ENCODE measurements around the gene ATE1. TPM values are rescaled to one million over a fixed set of nuclear protein-coding genes. Genes with fewer than 3 reads are reported as not detected.

The ATE1 gene
- total RNA-seq, 1 donor from 2014 or later, result 22.6 TPM

DNA sequence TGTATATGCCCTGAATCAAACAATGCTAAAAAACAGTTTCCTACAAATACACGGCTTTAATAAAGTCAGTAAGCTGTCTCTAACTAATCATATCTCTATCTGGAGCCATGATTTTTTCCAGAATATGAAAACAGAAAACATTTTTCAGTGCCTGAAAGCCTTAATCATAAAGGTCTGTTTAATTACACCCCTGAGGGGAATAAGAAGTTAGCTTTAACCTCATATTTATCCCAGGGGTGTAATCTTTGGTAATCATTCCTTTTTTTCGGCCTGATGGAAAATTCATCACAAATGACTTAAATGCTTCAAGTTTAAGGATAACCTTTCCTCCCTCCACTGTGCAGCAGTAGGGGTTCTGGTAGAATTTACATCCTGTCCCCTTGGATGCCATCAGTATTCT is 124.2 kb downstream of the ATE1 start:
- H2AFZ ChIP-seq (ENCODE audit: low read depth, low read length), result no peak overlapping the region
- no peak overlapping the region for H3K9ac ChIP-seq (ENCODE audit: low read length)
- DNase-seq (ENCODE audit: low read depth), result no peak
- H3K4me3 ChIP-seq (ENCODE audit: insufficient read depth, low read depth, low read length), result no peak overlapping the region
- no peak overlapping the region for H3K27ac ChIP-seq (ENCODE audit: low read depth, low read length)
- H3K36me3 ChIP-seq (ENCODE audit: insufficient read depth, low read length), result no peaks in the 10 kb centered on the region
- no peak overlapping the region for H3K27ac Mint-ChIP-seq (ENCODE audit: unreplicated experiment)
- no peaks in the 10 kb centered on the region for H3K4me1 Mint-ChIP-seq (ENCODE audit: low read depth, unreplicated experiment)
- no peaks in the 10 kb centered on the region for H3K27me3 ChIP-seq (ENCODE audit: insufficient read depth, low read length)
- H3K9me3 Mint-ChIP-seq (ENCODE audit: unreplicated experiment), result no peaks in the 10 kb centered on the region
- H3K27me3 Mint-ChIP-seq (ENCODE audit: low read depth, unreplicated experiment), result no peaks in the 10 kb centered on the region
- no peak overlapping the region for H3K4me3 Mint-ChIP-seq (ENCODE audit: unreplicated experiment)
- H3K79me2 ChIP-seq (ENCODE audit: insufficient read depth, low read length), result no peaks in the 10 kb centered on the region
- no peaks in the 10 kb centered on the region for H3K36me3 Mint-ChIP-seq (ENCODE audit: low read depth, unreplicated experiment)
- no peaks in the 10 kb centered on the region for H4K20me1 ChIP-seq (ENCODE audit: insufficient read depth, low read length)
- H3K4me1 ChIP-seq (ENCODE audit: insufficient read depth, low read length), result no peaks in the 10 kb centered on the region
- FAIRE-seq, result no peak
- H3K9me3 ChIP-seq (ENCODE audit: insufficient read depth, low read depth, low read length), result no peaks in the 10 kb centered on the region
- H3K4me2 ChIP-seq (ENCODE audit: low read length), result no peak overlapping the region
- TF ChIP-seq, protein P1, sequence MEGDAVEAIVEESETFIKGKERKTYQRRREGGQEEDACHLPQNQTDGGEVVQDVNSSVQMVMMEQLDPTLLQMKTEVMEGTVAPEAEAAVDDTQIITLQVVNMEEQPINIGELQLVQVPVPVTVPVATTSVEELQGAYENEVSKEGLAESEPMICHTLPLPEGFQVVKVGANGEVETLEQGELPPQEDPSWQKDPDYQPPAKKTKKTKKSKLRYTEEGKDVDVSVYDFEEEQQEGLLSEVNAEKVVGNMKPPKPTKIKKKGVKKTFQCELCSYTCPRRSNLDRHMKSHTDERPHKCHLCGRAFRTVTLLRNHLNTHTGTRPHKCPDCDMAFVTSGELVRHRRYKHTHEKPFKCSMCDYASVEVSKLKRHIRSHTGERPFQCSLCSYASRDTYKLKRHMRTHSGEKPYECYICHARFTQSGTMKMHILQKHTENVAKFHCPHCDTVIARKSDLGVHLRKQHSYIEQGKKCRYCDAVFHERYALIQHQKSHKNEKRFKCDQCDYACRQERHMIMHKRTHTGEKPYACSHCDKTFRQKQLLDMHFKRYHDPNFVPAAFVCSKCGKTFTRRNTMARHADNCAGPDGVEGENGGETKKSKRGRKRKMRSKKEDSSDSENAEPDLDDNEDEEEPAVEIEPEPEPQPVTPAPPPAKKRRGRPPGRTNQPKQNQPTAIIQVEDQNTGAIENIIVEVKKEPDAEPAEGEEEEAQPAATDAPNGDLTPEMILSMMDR (IDR thresholded peaks at IDR 0.05; ENCODE audit: insufficient read depth, low read depth, low read length), result no peak
- TF ChIP-seq EZH2 (IDR thresholded peaks at IDR 0.05; ENCODE audit: insufficient read depth, low read length), result no peak

DNA sequence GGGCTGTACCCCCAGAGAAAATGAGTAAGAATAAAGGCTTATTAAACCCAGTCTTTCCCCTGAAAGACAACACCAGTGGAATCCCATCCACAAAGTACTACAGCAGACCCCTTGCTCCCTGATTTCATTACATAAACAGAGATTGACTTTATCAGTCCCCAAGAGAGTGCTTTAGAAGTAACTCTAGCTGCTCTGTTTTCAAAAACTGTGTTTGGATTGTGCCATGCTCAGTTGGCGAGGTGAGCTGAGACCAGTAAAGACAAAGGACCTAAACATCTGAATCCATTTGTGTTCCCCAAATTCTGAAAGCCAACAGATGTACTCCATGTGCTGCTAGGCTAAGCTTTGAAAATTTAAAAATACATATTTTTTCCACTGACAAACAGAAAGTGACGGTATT is 127.0 kb downstream of the ATE1 start:
- no peaks in the 10 kb centered on the region for H3K79me2 ChIP-seq (ENCODE audit: insufficient read depth, low read length)
- Mint-ChIP-seq H3K9me3 (ENCODE audit: unreplicated experiment) (no peaks in the 10 kb centered on the region), H3K4me3 (ENCODE audit: unreplicated experiment) (no peak overlapping the region), H3K27ac (ENCODE audit: unreplicated experiment) (no peak overlapping the region), H3K27me3 (ENCODE audit: low read depth, unreplicated experiment) (no peaks in the 10 kb centered on the region), H3K36me3 (ENCODE audit: low read depth, unreplicated experiment) (peaks cover 2% of the 10 kb centered on the region), H3K4me1 (ENCODE audit: low read depth, unreplicated experiment) (peaks cover 7% of the 10 kb centered on the region)
- DNase-seq (ENCODE audit: low read depth) (no peak), FAIRE-seq (no peak)
- TF ChIP-seq EZH2 (IDR thresholded peaks at IDR 0.05; ENCODE audit: insufficient read depth, low read length), result no peak
- TF ChIP-seq, protein P1 (IDR thresholded peaks at IDR 0.05; ENCODE audit: insufficient read depth, low read depth, low read length), result no peak
- no peaks in the 10 kb centered on the region for H3K36me3 ChIP-seq (ENCODE audit: insufficient read depth, low read length)
- no peaks in the 10 kb centered on the region for H3K27me3 ChIP-seq (ENCODE audit: insufficient read depth, low read length)
- no peak overlapping the region for H3K27ac ChIP-seq (ENCODE audit: low read depth, low read length)
- H3K9me3 ChIP-seq (ENCODE audit: insufficient read depth, low read depth, low read length), result no peaks in the 10 kb centered on the region
- H4K20me1 ChIP-seq (ENCODE audit: insufficient read depth, low read length), result no peaks in the 10 kb centered on the region
- H2AFZ ChIP-seq (ENCODE audit: low read depth, low read length), result no peak overlapping the region
- H3K4me2 ChIP-seq (ENCODE audit: low read length), result no peak overlapping the region
- no peaks in the 10 kb centered on the region for H3K4me1 ChIP-seq (ENCODE audit: insufficient read depth, low read length)
- no peak overlapping the region for H3K9ac ChIP-seq (ENCODE audit: low read length)
- H3K4me3 ChIP-seq (ENCODE audit: insufficient read depth, low read depth, low read length), result no peak overlapping the region

DNA sequence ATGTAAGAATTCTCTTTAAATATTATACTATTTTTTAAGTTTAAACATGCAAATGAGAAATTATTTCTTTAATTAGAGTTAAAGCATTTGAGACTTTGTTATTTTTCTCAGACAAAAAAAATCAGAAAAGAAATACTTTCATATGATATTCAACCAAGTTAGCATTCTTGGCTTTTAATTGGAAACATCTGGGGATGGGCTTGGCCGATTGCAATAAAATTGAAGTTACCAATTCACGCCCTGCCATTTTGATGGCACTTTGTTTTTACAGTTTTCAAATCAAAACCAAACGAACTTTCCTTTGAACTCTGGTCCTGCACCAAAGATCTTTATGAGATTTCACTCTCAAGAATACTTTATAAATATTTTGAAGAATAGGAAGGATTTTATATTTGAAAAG is 127.7 kb downstream of the ATE1 start:
- H3K27me3 Mint-ChIP-seq (ENCODE audit: low read depth, unreplicated experiment), result no peaks in the 10 kb centered on the region
- Histone ChIP-seq H3K79me2 (ENCODE audit: insufficient read depth, low read length) (no peaks in the 10 kb centered on the region), H3K4me2 (ENCODE audit: low read length) (no peak overlapping the region), H3K4me3 (ENCODE audit: insufficient read depth, low read depth, low read length) (no peak overlapping the region), H2AFZ (ENCODE audit: low read depth, low read length) (no peak overlapping the region), H3K36me3 (ENCODE audit: insufficient read depth, low read length) (no peaks in the 10 kb centered on the region), H3K27me3 (ENCODE audit: insufficient read depth, low read length) (no peaks in the 10 kb centered on the region), H3K27ac (ENCODE audit: low read depth, low read length) (no peak overlapping the region), H3K4me1 (ENCODE audit: insufficient read depth, low read length) (no peaks in the 10 kb centered on the region), H3K9me3 (ENCODE audit: insufficient read depth, low read depth, low read length) (no peaks in the 10 kb centered on the region), H4K20me1 (ENCODE audit: insufficient read depth, low read length) (no peaks in the 10 kb centered on the region), H3K9ac (ENCODE audit: low read length) (no peak overlapping the region)
- DNase-seq (ENCODE audit: low read depth) (no peak), FAIRE-seq (no peak)
- H3K36me3 Mint-ChIP-seq (ENCODE audit: low read depth, unreplicated experiment), result peaks cover 2% of the 10 kb centered on the region
- no peak overlapping the region for H3K4me3 Mint-ChIP-seq (ENCODE audit: unreplicated experiment)
- H3K9me3 Mint-ChIP-seq (ENCODE audit: unreplicated experiment), result no peaks in the 10 kb centered on the region
- H3K27ac Mint-ChIP-seq (ENCODE audit: unreplicated experiment), result no peak overlapping the region
- peaks cover 7% of the 10 kb centered on the region for H3K4me1 Mint-ChIP-seq (ENCODE audit: low read depth, unreplicated experiment)
- no peak for TF ChIP-seq EZH2 (IDR thresholded peaks at IDR 0.05; ENCODE audit: insufficient read depth, low read length)
- TF ChIP-seq, protein P1 (IDR thresholded peaks at IDR 0.05; ENCODE audit: insufficient read depth, low read depth, low read length), result no peak
